CD14-positive monocyte (primary cell): ENCODE measurements around the gene BMERB1. TPM values are rescaled to one million over a fixed set of nuclear protein-coding genes. Genes with fewer than 3 reads are reported as not detected.

Experiments used
- DNase-seq, 3 donors: peaks; one replicate each; pipeline ENCODE4 v3.0.0-alpha.2; 2011 to 2022
- H2AFZ ChIP-seq: 2 replicates; pipeline ENCODE4 v1.6.0; 2012; ENCODE audit warnings: mild to moderate bottlenecking, low read depth, low read length, inconsistent platforms; ENCODE audit not compliant: insufficient read depth, poor library complexity, severe bottlenecking
- H3K27ac ChIP-seq, 2 donors: 1 replicate in 1 of 2; 2 replicates in 1 of 2; pipeline ENCODE4 v1.5.1; 2012 to 2013; ENCODE audit warnings: low read length in 2 of 2, control low read depth in 1 of 2, inconsistent platforms in 1 of 2, low read depth in 1 of 2, mild to moderate bottlenecking in 1 of 2
- H3K27me3 ChIP-seq, 2 donors: one replicate each; pipeline versions ENCODE4 v1.6.0 to v1.6.1; 2011 to 2013; ENCODE audit warnings: low read length in 2 of 2; ENCODE audit not compliant: control insufficient read depth in 2 of 2, insufficient read depth in 2 of 2
- H3K36me3 ChIP-seq, 2 donors: replicated peaks in 1 of 2; 1 replicate in 1 of 2; 2 replicates in 1 of 2; pipeline versions ENCODE4 v1.5.1 to v1.6.1; 2012 to 2013; ENCODE audit warnings: low read length in 2 of 2, control low read depth in 1 of 2, inconsistent platforms in 1 of 2, mild to moderate bottlenecking in 1 of 2; ENCODE audit not compliant: insufficient read depth in 2 of 2, control insufficient read depth in 1 of 2
- H3K4me1 ChIP-seq, 2 donors: 1 replicate in 1 of 2; 2 replicates in 1 of 2; pipeline versions ENCODE4 v1.5.1 to v1.6.1; 2012 to 2013; ENCODE audit warnings: low read length in 2 of 2, control low read depth in 1 of 2, inconsistent platforms in 1 of 2, mild to moderate bottlenecking in 1 of 2, moderate library complexity in 1 of 2; ENCODE audit not compliant: insufficient read depth in 2 of 2, control insufficient read depth in 1 of 2
- H3K4me2 ChIP-seq: replicated peaks from 2 replicates; pipeline ENCODE3; 2012; ENCODE audit warnings: low read length, moderate library complexity, mild to moderate bottlenecking; ENCODE audit not compliant: poor library complexity, severe bottlenecking; ENCODE audit errors: extremely low read depth
- H3K4me3 ChIP-seq, 3 experiments: fragments of 200-600 bp in 1 of 3; sonication (generic) in 1 of 3; replicated peaks in 1 of 3; 1 replicate in 2 of 3; 2 replicates in 1 of 3; pipeline ENCODE4 v1.5.1; 2011 to 2013; ENCODE audit warnings: low read length in 3 of 3, mild to moderate bottlenecking in 3 of 3, control low read depth in 2 of 3, low read depth in 2 of 3, inconsistent platforms in 1 of 3, moderate library complexity in 1 of 3
- H3K79me2 ChIP-seq: 2 replicates; pipeline ENCODE4 v1.6.0; 2012; ENCODE audit warnings: mild to moderate bottlenecking, control low read depth, inconsistent platforms, low read length, moderate library complexity; ENCODE audit not compliant: insufficient read depth
- H3K9ac ChIP-seq: 2 replicates; pipeline ENCODE4 v1.6.0; 2017; ENCODE audit warnings: low read length, mild to moderate bottlenecking; ENCODE audit not compliant: insufficient read depth, poor library complexity, severe bottlenecking
- H3K9me3 ChIP-seq, 2 donors: replicated peaks in 1 of 2; 1 replicate in 1 of 2; 2 replicates in 1 of 2; pipeline versions ENCODE4 v1.5.1 to v1.6.1; 2012 to 2013; ENCODE audit warnings: low read length in 2 of 2, control low read depth in 1 of 2; ENCODE audit not compliant: control insufficient read depth in 1 of 2, insufficient read depth in 1 of 2
- H4K20me1 ChIP-seq: 2 replicates; pipeline ENCODE4 v1.6.0; 2012; ENCODE audit warnings: mild to moderate bottlenecking, low read length, control low read depth, moderate library complexity; ENCODE audit not compliant: insufficient read depth
- H3K27ac Mint-ChIP-seq, 7 donors: one replicate each; pipeline ENCODE4 v1.8.0; 2020; ENCODE audit warnings: mild to moderate bottlenecking in 7 of 7, mixed read lengths in 7 of 7, moderate library complexity in 6 of 7, inconsistent platforms in 2 of 7
- H3K27me3 Mint-ChIP-seq, 3 donors: one replicate each; pipeline ENCODE4 v1.8.0; 2021 to 2022; ENCODE audit warnings: low read depth in 3 of 3, mild to moderate bottlenecking in 3 of 3, mixed read lengths in 3 of 3, moderate library complexity in 3 of 3, inconsistent platforms in 1 of 3
- H3K36me3 Mint-ChIP-seq, 2 donors: one replicate each; pipeline ENCODE4 v1.8.0; 2020; ENCODE audit warnings: mixed read lengths in 2 of 2, inconsistent platforms in 1 of 2, mild to moderate bottlenecking in 1 of 2
- H3K4me1 Mint-ChIP-seq: one replicate; pipeline ENCODE4 v1.8.0; 2020; ENCODE audit warnings: mild to moderate bottlenecking, mixed read lengths
- H3K4me3 Mint-ChIP-seq, 2 donors: one replicate each; pipeline ENCODE4 v1.8.0; 2020; ENCODE audit warnings: mild to moderate bottlenecking in 2 of 2, mixed read lengths in 2 of 2, moderate library complexity in 1 of 2
- H3K9me3 Mint-ChIP-seq, 7 donors: one replicate each; pipeline ENCODE4 v1.8.0; 2020 to 2022; ENCODE audit warnings: mixed read lengths in 7 of 7, mild to moderate bottlenecking in 6 of 7, moderate library complexity in 6 of 7, inconsistent platforms in 2 of 7
- CTCF ChIP-seq: fragments of 200-600 bp; IDR thresholded peaks from one replicate; pipeline ENCODE4 v1.8.0; 2022; ENCODE audit warnings: antibody characterized with exemption, mild to moderate bottlenecking
- WGBS: methylation state at CpG from one replicate; pipeline ENCODE4 v1.1.5; 2013; ENCODE audit warnings: missing lambda C conversion rate; ENCODE audit not compliant: insufficient coverage; 5-methylcytosine and 5-hydroxymethylcytosine counted together
- intact Hi-C, 2 donors: fragments of 100-400 bp; cut with micrococcal nuclease; formaldehyde crosslinking; loops; one replicate each; pipeline versions ENCODE4 v1.15.0 to v1.15.1; 2023
- polyA plus RNA-seq, 3 donors: library from polyadenylated mRNA; depleted of rRNA in 1 of 3; unstranded in 2 of 3; stranded (reverse) in 1 of 3; fragments of 300-500 nt in 2 of 3; fragments of >200 nt in 1 of 3; fragmentation: Illumina TruSeq in 2 of 3; gene quantifications; 1 replicate in 2 of 3; 2 replicates in 1 of 3; pipeline ENCODE4 v1.2.3, GENCODE V29; 2012 to 2021

Gene BMERB1
- polyA plus RNA-seq, 3 donors = 0.11 to 0.28 (median 0.11) TPM

- 60% methylated on average over 1 of the region's 4 CpGs for WGBS
- Histone ChIP-seq H2AFZ (no peak overlapping the region), H3K27ac (no peak overlapping the region), H4K20me1 (no peaks in the 10 kb centered on the region), H3K9ac (no peak overlapping the region), H3K36me3 (no peaks in the 10 kb centered on the region), H3K79me2 (no peaks in the 10 kb centered on the region), H3K4me3 (no peak overlapping the region), H3K27me3 (peaks cover 25 to 31% of the 10 kb centered on the region in 2 donors), H3K4me1 (peaks cover 4 to 14% of the 10 kb centered on the region in 2 donors), H3K9me3 (peaks cover 0 to 6% of the 10 kb centered on the region in 2 donors), H3K4me2 (no peak overlapping the region)
- no peak for DNase-seq
- intact Hi-C loops = no loop called here
- TF ChIP-seq CTCF = no peak
- no peak overlapping the region for H3K4me3 Mint-ChIP-seq
- peaks cover 11% of the 10 kb centered on the region for H3K4me1 Mint-ChIP-seq
- peaks cover 0 to 3% (median 0%) of the 10 kb centered on the region in 7 donors for H3K9me3 Mint-ChIP-seq
- peaks cover 26 to 28% (median 26%) of the 10 kb centered on the region in 3 donors for H3K27me3 Mint-ChIP-seq
- H3K36me3 Mint-ChIP-seq = no peaks in the 10 kb centered on the region
- no peak overlapping the region for H3K27ac Mint-ChIP-seq
Measured at GRCh38 chr16:15439102-15439501, 4.7 kb downstream of the BMERB1 start.

- H3K27ac ChIP-seq = no peak overlapping the region
- H3K4me1 Mint-ChIP-seq = peaks cover 9% of the 10 kb centered on the region
- H3K9me3 Mint-ChIP-seq = peaks cover 0 to 2% (median 0%) of the 10 kb centered on the region in 7 donors
- no peak overlapping the region for H3K4me3 ChIP-seq
- peaks cover 21 to 27% of the 10 kb centered on the region in 2 donors for H3K27me3 ChIP-seq
- TF ChIP-seq CTCF = no peak
- H3K4me3 Mint-ChIP-seq = no peak overlapping the region
- H3K36me3 Mint-ChIP-seq = no peaks in the 10 kb centered on the region
- peaks cover 21 to 24% (median 22%) of the 10 kb centered on the region in 3 donors for H3K27me3 Mint-ChIP-seq
- no peaks in the 10 kb centered on the region for H3K36me3 ChIP-seq
- H4K20me1 ChIP-seq = no peaks in the 10 kb centered on the region
- peaks cover 0 to 6% of the 10 kb centered on the region in 2 donors for H3K9me3 ChIP-seq
- H3K4me2 ChIP-seq = no peak overlapping the region
- H3K9ac ChIP-seq = no peak overlapping the region
- DNase-seq = no peak
- no peak overlapping the region for H3K27ac Mint-ChIP-seq
- intact Hi-C loops = no loop called here
- WGBS = 100% methylated on average over 1 of the region's 4 CpGs
- no peaks in the 10 kb centered on the region for H3K79me2 ChIP-seq
- H2AFZ ChIP-seq = no peak overlapping the region
- H3K4me1 ChIP-seq = peaks cover 4 to 11% of the 10 kb centered on the region in 2 donors
Measured at GRCh38 chr16:15439521-15439920, 5.1 kb downstream of the BMERB1 start.
